Nephron progenitor cell (in vitro differentiated cells): ENCODE data around the gene SPATS2L.

ENCODE experiments used
- DNase-seq: peaks from one replicate; pipeline ENCODE4 v3.0.0; 2021
- H3K27ac Mint-ChIP-seq: 2 replicates; pipeline ENCODE4 v1.8.0; 2021; ENCODE audit warnings: mild to moderate bottlenecking, moderate library complexity, mixed read lengths
- H3K27me3 Mint-ChIP-seq: 2 replicates; pipeline ENCODE4 v1.8.0; 2021; ENCODE audit warnings: mild to moderate bottlenecking, low read depth, mixed read lengths; ENCODE audit not compliant: poor library complexity
- H3K36me3 Mint-ChIP-seq: 2 replicates; pipeline ENCODE4 v1.8.0; 2021; ENCODE audit warnings: low read depth, mixed read lengths
- H3K4me1 Mint-ChIP-seq: 2 replicates; pipeline ENCODE4 v1.8.0; 2021; ENCODE audit warnings: mixed read lengths
- H3K4me3 Mint-ChIP-seq: 2 replicates; pipeline ENCODE4 v1.8.0; 2021; ENCODE audit warnings: mild to moderate bottlenecking, moderate library complexity, mixed read lengths
- H3K9me3 Mint-ChIP-seq: 2 replicates; pipeline ENCODE4 v1.8.0; 2021; ENCODE audit warnings: mild to moderate bottlenecking, moderate library complexity, mixed read lengths
- CTCF ChIP-seq: fragments of 200-600 bp; sonication (generic); IDR thresholded peaks from 2 replicates; pipeline ENCODE4 v1.5.0; 2021; ENCODE audit warnings: antibody characterized with exemption

Gene SPATS2L

GRCh38 chr2:200379481-200380090 lies 73.1 kb downstream of the SPATS2L start:
- no peak for TF ChIP-seq CTCF
- H3K27me3 Mint-ChIP-seq: peaks cover 3% of the 10 kb centered on the region
- no peak overlapping the region for H3K27ac Mint-ChIP-seq
- H3K4me1 Mint-ChIP-seq: peaks cover 76% of the 10 kb centered on the region
- DNase-seq: no peak
- H3K36me3 Mint-ChIP-seq: no peaks in the 10 kb centered on the region
- no peaks in the 10 kb centered on the region for H3K9me3 Mint-ChIP-seq
- peak overlapping the region; percentile 14 for H3K4me3 Mint-ChIP-seq

GRCh38 chr2:200380091-200380561 lies 73.6 kb downstream of the SPATS2L start:
- Mint-ChIP-seq H3K36me3 (peaks cover 2% of the 10 kb centered on the region), H3K27me3 (peaks cover 3% of the 10 kb centered on the region), H3K4me3 (peak overlapping the region; percentile 14), H3K4me1 (peaks cover 71% of the 10 kb centered on the region), H3K27ac (no peak overlapping the region), H3K9me3 (no peaks in the 10 kb centered on the region)
- DNase-seq: no peak
- TF ChIP-seq CTCF: no peak

- peaks cover 5% of the 10 kb centered on the region for H3K36me3 Mint-ChIP-seq
- H3K27ac Mint-ChIP-seq: no peak overlapping the region
- no peak overlapping the region for H3K4me3 Mint-ChIP-seq
- peaks cover 3% of the 10 kb centered on the region for H3K27me3 Mint-ChIP-seq
- H3K9me3 Mint-ChIP-seq: no peaks in the 10 kb centered on the region
- no peak for DNase-seq
- H3K4me1 Mint-ChIP-seq: peaks cover 62% of the 10 kb centered on the region
- no peak for TF ChIP-seq CTCF
Measured at GRCh38 chr2:200380833-200381542, 74.5 kb downstream of the SPATS2L start.

GRCh38 chr2:200382874-200383273 lies 76.4 kb downstream of the SPATS2L start:
- H3K9me3 Mint-ChIP-seq: no peaks in the 10 kb centered on the region
- DNase-seq: no peak
- no peak overlapping the region for H3K4me3 Mint-ChIP-seq
- H3K27ac Mint-ChIP-seq: no peak overlapping the region
- H3K36me3 Mint-ChIP-seq: peaks cover 7% of the 10 kb centered on the region
- TF ChIP-seq CTCF: no peak
- H3K27me3 Mint-ChIP-seq: peaks cover 3% of the 10 kb centered on the region
- peaks cover 45% of the 10 kb centered on the region for H3K4me1 Mint-ChIP-seq

- peaks cover 13% of the 10 kb centered on the region for H3K36me3 Mint-ChIP-seq
- H3K9me3 Mint-ChIP-seq: no peaks in the 10 kb centered on the region
- no peak for TF ChIP-seq CTCF
- H3K27me3 Mint-ChIP-seq: peaks cover 3% of the 10 kb centered on the region
- no peak for DNase-seq
- peaks cover 38% of the 10 kb centered on the region for H3K4me1 Mint-ChIP-seq
- no peak overlapping the region for H3K4me3 Mint-ChIP-seq
- H3K27ac Mint-ChIP-seq: no peak overlapping the region
Measured at GRCh38 chr2:200383380-200384110, 77.1 kb downstream of the SPATS2L start.
